GM21825 (cell line): ENCODE results near the gene ATE1.
"Not testable (repeated sequence)": the region's sequence is repeated elsewhere in the genome, so short reads cannot be mapped to it uniquely, and the experiment has no call there.

Experiments
- ATAC-seq: cut with Tn5 transposase; IDR thresholded peaks from one replicate; pipeline ENCODE4 v1.9.1; 2021; ENCODE audit warnings: mild to moderate bottlenecking, moderate library complexity; ENCODE audit not compliant: unreplicated experiment

The ATE1 gene

DNA sequence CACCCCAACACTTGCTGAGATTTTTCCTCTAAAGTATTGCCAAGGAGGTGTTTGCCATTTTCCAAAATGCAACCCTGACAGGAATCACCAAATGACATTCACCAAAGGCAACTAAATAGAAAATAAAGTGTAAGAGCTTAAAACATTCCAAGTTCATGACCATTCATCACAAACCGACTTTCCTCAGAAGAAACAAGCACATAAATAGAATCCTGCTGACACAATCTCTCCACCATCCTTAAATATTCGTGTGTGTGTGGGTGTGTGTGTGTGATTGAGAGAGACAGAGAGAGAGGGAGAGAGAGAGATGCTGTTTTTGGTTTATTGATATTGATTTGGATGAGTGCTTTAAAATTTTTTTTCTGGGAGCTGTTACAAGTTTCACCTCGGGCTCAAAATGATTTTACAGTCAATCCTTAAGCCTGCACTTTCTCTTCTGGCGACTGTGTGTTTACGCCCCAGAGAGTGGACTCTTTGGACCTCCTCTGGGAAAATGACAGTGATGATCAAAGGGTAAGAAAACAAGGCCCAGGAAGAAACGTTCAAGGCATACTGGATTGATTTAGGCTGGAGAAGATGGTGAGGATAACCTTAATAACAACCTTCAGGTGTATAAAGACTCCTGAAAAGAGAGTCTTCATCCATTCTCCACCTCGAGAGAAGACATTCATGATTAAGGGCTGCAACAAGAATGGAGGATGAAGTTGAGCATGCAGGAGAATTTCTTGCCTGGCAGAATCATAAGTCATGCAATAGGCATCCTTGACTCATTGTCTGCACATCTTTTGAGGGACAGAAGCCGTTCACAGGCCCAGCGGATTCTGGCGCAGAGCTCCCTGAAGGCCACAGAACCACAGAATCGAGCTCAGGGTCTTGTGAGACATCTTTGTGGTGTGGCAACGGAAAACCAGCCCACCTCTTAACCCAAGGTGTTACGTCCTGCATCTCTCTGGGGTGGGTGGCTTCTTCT lies 225.2 kb downstream of the ATE1 start:
- ATAC-seq, result no peak

DNA sequence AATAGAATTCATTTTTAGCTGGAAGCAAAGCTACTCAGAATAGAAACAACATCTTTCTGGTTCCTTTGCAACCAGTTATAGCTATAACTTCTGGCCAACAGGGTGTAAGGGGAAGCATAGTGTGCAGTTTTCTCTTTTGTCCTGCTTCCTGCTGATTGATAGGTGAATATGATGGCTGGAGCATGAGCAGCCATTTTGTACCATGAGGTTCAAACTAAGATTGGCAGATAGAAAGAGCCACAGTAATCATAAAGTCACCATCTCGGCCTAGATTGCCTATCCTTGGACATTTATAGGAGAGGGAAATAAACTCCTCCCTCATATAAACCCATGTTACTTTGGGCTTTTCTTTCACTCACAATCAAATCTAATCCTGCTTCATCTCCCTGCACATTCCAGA lies 227.4 kb downstream of the ATE1 start:
- ATAC-seq, result no peak

GRCh38 chr10:121699703-121700102 lies 228.1 kb downstream of the ATE1 start:
- ATAC-seq, result not testable (repeated sequence)

- ATAC-seq, result no peak
These were observed 228.9 kb downstream of the ATE1 start for GRCh38 chr10:121698902-121699301.

DNA sequence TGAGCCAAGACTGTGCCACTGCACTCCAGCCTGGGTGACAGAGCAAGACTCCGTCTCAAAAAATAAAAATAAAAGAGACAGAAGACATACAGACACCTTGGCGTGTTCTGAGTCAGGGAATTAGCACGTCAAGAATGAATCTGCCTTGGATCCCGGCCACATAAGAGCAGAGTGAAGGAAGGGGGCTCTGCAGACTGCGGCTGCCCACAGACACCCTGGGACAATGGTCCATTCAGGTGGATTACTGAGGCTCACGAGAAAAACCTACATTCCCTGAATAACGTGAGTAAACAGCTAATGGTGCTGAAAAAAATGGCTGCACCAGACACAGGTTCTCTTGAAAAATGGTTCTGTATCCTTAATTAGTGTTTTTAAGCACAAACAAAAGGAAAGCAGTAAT lies 229.5 kb downstream of the ATE1 start:
- no peak for ATAC-seq

DNA sequence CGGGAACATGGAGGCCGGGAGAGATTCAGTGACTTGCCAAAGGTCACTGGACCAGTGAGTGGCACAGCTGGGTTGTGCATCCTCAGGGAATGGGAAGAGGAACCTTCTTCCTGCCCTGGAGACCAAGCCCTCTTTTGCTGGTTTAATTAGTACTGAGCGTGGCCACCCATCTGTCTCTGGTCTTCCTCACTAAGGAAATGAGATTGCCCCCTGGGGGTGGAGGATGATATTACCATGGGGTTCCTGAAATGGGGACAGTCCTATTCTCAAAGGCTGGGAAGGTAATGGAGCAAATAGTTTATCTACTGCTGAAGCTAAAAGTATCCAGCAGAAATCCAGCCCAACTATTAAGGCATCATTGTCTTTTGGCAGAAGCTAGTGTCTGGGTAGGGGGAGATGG lies 231.0 kb downstream of the ATE1 start:
- ATAC-seq, result no peak

GRCh38 chr10:121695731-121696464 lies 231.9 kb downstream of the ATE1 start:
- no peak for ATAC-seq

GRCh38 chr10:121694966-121695643 lies 232.7 kb downstream of the ATE1 start:
- no peak for ATAC-seq

DNA sequence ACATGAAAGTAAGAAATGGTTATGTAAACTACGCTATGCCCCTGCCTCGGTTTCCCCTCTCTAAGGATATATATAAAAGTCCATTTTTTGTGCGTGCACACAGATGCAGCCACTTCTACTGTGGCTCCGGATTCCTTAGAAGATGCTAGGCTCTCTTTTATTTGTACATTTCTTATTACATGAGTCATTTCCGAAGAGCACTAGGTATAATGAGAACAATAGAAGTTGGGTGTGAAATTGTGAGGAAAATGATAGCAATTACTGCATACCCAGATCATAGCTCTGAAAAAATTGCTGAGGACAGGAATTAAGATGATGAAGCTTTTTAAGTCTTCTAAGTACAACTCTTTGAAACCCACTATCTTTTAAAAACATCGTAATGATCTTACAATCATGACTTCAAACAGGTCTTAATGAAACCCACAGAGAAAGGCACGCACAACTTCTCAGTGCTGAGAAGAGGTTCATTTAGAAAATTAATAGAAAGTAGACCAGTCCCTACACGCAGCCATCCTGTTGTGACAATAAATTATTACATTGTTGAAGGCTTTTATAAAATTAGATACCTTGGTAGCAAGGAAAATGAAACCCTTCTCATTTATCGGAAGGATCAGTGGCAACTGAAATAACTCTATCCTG lies 233.4 kb downstream of the ATE1 start:
- no peak for ATAC-seq

DNA sequence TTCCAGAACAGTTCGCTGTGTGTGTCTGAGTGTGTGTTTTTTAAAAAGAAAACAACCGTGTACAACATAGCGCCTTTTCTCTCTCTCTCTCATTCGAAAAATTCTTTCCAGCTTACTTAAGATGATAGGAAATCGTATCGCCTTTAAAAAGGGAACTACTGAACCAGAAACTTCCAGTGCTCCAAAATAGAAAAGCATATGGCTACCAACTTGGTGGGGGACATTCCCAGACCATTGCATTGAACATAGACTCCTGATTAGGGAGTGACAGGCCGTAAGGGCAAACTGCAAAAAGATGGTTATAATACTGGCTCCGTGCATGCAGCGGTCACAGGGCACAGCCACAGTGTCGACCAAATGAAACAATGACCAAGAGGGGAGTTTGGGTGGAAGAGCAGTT lies 235.2 kb downstream of the ATE1 start:
- ATAC-seq, result no peak

DNA sequence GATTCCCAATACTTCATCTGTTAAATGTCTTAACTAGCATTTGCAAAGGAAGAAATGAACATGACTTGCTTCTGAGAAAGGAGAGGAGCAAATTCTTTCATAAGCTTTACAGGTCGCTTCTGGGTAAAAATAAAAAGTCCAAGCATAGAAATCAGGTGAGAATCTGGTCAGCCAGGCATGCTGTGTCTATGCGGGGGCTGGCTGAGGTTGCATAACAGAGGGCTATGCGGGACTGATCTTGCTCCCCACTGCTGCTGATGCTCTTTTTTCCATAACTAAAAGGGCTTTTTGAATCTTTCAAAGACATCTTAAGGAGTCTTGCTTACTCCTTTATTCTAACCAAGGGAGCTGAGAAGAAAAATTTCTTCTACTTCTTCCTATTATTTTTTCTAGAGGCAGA lies 236.9 kb downstream of the ATE1 start:
- ATAC-seq, result no peak
